Measurements from ENCODE around the gene TSPAN7.

TSPAN7 gene

GRCh38 chrX:38563030-38563429 is 1.7 kb downstream of the TSPAN7 start:
- TF ChIP-seq GATA3 (IDR thresholded peaks at IDR 0.05; ENCODE audit: low read depth, low read length) (no peak), GATA2 (IDR thresholded peaks at IDR 0.05; ENCODE audit: low read depth, low read length) (peak; percentile 31; the same call in 1 of the 2 replicates)

DNA sequence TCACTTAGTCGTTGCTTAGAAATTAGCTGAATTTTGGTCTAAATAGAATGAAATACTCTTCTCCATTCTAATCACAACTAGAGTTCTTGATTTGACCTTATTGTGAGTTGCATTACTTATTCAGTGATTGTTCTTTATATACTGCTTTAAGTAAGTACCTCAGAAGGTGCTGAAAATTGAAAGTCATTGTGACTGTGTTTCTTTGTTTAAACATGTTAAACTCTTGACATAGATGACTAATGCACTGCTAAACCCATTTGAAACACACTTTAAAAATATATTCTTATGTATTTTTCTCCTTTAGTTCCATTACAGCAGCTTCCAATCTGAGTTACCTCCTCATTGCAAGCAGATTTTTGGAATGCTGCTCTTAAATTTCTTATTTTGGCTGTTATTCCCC is 9.1 kb downstream of the TSPAN7 start:
- no peak for TF ChIP-seq GATA3 (IDR thresholded peaks at IDR 0.05; ENCODE audit: low read depth, low read length)
- TF ChIP-seq GATA2 (IDR thresholded peaks at IDR 0.05; ENCODE audit: low read depth, low read length), result no peak

DNA sequence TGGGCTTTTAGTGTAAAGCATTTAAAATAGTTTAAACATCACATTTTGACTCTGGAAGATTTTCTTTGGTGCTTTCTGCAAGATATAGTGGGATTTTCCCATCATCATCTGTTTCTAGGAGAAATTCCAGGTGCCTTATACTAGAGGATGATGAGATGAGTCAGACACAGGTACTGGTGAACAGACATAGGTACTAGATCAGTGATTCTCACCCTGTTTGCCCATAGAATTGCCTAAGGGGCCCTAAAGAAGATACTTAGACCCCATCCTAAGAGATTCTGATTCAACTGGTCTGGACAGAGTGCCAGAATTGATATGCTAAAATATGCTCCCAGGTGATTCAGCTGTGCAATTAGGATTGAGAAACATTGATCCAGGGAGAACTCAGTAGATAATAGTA is 9.7 kb downstream of the TSPAN7 start:
- no peak for TF ChIP-seq GATA3 (IDR thresholded peaks at IDR 0.05; ENCODE audit: low read depth, low read length)
- no peak for TF ChIP-seq GATA2 (IDR thresholded peaks at IDR 0.05; ENCODE audit: low read depth, low read length)

GRCh38 chrX:38574858-38575257 is 13.5 kb downstream of the TSPAN7 start:
- no peak for TF ChIP-seq GATA3 (IDR thresholded peaks at IDR 0.05; ENCODE audit: low read depth, low read length)
- TF ChIP-seq GATA2 (IDR thresholded peaks at IDR 0.05; ENCODE audit: low read depth, low read length), result no peak

DNA sequence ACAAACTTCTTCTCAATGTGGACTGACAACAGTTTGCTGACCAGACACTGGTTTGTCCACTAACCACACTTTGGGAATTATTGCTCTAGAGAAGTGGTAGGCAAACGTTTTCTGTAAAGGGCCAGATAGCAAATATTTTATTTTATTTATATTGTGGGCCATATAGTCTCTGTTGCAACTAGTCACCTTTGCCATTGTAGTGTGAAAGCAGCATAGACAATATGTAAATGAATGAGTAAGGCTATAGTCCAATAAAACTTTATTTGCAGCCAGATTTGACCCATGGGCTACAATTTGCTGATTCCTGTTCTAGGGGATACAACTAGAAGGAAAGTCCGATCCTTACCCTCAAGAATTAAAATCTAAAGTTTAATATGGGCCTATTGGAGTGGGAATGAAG is 14.5 kb downstream of the TSPAN7 start:
- no peak for TF ChIP-seq GATA3 (IDR thresholded peaks at IDR 0.05; ENCODE audit: low read depth, low read length)
- TF ChIP-seq GATA2 (IDR thresholded peaks at IDR 0.05; ENCODE audit: low read depth, low read length), result no peak

- no peak for TF ChIP-seq GATA3 (IDR thresholded peaks at IDR 0.05; ENCODE audit: low read depth, low read length)
- TF ChIP-seq GATA2 (IDR thresholded peaks at IDR 0.05; ENCODE audit: low read depth, low read length), result no peak
Observed at GRCh38 chrX:38577738-38578137, 16.4 kb downstream of the TSPAN7 start.

GRCh38 chrX:38578167-38578566 is 16.8 kb downstream of the TSPAN7 start:
- TF ChIP-seq GATA3 (IDR thresholded peaks at IDR 0.05; ENCODE audit: low read depth, low read length) (no peak), GATA2 (IDR thresholded peaks at IDR 0.05; ENCODE audit: low read depth, low read length) (no peak)

DNA sequence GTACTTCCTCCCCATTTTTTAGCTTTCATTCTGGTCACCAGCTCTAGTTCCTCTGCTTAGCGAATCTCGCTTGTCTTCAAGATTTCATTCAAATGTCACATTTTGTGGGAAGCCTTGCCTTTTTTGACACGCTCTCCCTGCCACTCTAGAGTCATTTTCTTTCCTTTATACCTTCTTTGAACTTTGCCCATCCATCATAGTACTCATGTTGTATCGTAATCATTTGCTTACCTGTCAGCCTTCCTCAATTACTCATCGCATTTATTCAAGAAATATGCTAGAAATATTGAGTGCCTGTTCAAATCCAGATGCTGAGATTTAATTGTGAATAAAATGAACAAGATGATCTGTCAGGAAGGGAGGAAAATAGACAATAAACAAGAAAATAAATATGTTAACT is 21.8 kb downstream of the TSPAN7 start:
- TF ChIP-seq GATA2 (IDR thresholded peaks at IDR 0.05; ENCODE audit: low read depth, low read length) (no peak), GATA3 (IDR thresholded peaks at IDR 0.05; ENCODE audit: low read depth, low read length) (no peak)

- TF ChIP-seq GATA2 (IDR thresholded peaks at IDR 0.05; ENCODE audit: low read depth, low read length), result no peak
- TF ChIP-seq GATA3 (IDR thresholded peaks at IDR 0.05; ENCODE audit: low read depth, low read length), result no peak
Observed at GRCh38 chrX:38594434-38594833, 33.1 kb downstream of the TSPAN7 start.

DNA sequence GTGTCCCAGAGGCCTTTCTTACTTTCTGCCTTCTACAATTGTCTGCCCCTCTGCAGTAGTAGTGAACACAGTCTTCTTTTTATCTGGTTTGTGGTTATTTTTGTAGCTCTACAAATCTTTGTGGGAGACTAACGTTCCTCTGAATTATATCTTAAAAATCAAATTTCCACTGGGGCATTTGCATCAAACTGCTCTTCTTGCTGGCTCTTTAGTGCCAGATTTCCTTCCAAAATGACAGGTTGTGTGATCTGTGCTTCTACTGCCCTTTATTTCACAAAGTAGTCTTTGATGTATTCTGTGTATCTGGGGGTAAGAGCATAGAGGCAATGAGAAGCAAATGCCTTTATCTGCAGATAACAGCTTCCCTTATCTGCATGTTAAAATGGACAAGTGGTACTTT is 34.5 kb downstream of the TSPAN7 start:
- TF ChIP-seq GATA3 (IDR thresholded peaks at IDR 0.05; ENCODE audit: low read depth, low read length) (no peak), GATA2 (IDR thresholded peaks at IDR 0.05; ENCODE audit: low read depth, low read length) (no peak)

DNA sequence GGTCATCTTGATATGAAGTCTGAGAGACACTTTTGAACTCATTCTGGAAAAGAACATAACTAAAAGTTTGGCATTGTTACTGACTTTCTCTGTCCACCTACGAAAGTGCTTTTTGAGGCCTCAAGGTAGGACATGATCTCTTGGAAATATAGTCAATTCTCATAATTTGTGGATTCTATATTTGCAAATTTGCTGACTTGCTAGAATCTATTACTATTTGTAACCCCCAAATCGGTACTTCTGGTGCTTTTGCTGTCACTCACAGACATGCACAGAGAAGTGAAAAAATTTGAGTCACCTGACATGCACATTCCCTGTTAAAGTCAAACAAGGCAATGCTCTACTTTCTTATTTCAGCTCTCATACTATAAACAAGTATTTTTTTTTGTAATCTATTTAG is 35.6 kb downstream of the TSPAN7 start:
- TF ChIP-seq GATA3 (IDR thresholded peaks at IDR 0.05; ENCODE audit: low read depth, low read length) (no peak), GATA2 (IDR thresholded peaks at IDR 0.05; ENCODE audit: low read depth, low read length) (no peak)

DNA sequence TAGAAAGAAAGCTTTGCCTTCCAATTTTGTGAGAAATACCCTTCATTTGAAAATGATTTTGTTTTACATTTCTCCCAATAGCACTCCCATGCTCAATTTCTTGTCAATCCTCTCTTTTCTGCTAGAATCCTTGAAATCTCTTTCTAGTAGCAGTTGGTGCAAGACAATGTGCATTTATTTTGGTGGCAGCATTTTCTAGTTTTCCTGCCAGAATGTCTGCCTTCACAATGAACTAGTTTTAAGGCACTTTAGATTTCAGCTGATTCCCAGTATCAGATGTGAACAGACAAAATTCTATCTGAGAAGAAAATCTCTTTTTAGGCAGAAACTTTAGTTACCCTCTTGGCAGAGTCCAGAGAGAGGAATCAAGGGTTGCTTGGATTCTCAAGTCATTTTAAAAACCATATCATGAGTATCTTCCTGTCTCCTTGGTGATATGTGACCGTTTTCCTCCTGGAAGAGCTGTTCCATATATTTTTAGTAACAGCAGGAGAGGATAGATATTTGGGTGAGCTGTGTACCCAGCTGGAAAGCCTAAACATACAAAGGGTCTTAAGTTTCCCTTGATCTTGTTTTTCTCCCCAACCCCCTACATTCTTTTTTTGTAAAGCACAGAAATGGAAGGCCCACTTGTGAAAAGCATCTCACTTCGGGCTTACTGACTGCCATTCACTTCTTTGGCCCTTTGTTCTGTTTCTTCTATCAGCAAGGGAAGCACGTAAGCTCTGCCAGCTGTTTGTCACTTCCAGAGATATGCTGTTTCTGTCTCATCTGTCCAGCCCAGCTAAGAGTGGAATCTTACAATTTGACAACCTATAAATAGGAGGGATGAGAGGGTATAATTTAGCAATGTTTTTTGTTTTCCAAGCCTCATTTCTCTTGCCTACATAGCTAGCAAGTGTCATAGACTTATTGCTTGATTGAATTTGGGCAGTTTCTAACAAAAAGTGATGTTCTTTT is 38.7 kb downstream of the TSPAN7 start:
- TF ChIP-seq GATA3 (IDR thresholded peaks at IDR 0.05; ENCODE audit: low read depth, low read length) (no peak), GATA2 (IDR thresholded peaks at IDR 0.05; ENCODE audit: low read depth, low read length) (no peak)

DNA sequence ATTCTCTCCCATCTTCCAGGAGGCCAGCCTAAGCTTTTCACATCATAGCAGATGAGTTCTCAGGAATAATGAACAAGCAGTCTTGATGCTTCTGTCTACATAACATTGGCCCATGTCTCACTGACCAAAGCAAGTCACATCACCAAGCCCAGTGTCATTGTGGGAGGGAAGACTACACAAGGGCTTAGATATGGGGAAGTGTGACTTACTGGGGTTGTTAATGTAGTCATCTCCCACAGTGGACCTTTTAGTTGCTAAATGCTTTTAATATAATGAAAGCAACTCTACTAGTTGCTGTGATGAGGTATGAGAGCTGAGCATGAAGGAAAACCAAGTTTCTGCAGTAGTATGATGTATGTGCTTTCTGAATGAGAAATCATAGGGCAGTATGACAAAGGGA is 40.5 kb downstream of the TSPAN7 start:
- TF ChIP-seq GATA2 (IDR thresholded peaks at IDR 0.05; ENCODE audit: low read depth, low read length) (no peak), GATA3 (IDR thresholded peaks at IDR 0.05; ENCODE audit: low read depth, low read length) (no peak)

- TF ChIP-seq GATA2 (IDR thresholded peaks at IDR 0.05; ENCODE audit: low read depth, low read length) (no peak), GATA3 (IDR thresholded peaks at IDR 0.05; ENCODE audit: low read depth, low read length) (no peak)
Observed at GRCh38 chrX:38606821-38607220, 45.5 kb downstream of the TSPAN7 start.

DNA sequence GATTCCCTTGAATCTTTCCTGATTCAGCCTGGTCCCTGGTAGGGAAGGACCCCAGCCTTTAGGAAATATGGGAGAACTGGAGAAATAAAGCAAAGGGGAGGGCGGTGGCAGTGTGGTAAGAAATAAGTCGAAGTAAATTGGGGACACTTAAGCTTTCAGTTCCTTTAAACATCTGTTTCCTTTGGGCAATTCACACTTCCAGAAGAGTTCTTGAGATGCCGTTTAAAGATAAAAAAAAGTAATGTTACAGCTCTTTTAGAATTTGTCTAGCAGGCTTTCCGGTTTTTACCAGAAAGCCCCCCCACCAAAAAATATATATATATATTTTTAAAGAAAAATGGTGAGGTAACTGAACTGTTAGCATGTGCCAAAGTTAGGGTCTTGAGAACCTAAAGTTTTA is 46.6 kb downstream of the TSPAN7 start:
- TF ChIP-seq GATA2 (IDR thresholded peaks at IDR 0.05; ENCODE audit: low read depth, low read length) (no peak), GATA3 (IDR thresholded peaks at IDR 0.05; ENCODE audit: low read depth, low read length) (no peak)

Measured in SH-SY5Y (cell line).